HepG2 (cell line): ENCODE results near the gene MOK. TPM values are rescaled to one million over a fixed set of nuclear protein-coding genes. Genes with fewer than 3 reads are reported as not detected.

Experiments used
- ARID2 ChIP-seq: sonication (generic); formaldehyde crosslinking; IDR thresholded peaks from 2 replicates; pipeline ENCODE4 v1.8.1; 2022; ENCODE audit warnings: mild to moderate bottlenecking, missing genetic modification reagents, borderline replicate concordance
- BRD4 ChIP-seq: sonication (generic); formaldehyde crosslinking; IDR thresholded peaks from 2 replicates; pipeline ENCODE4 v1.4.0; 2020; ENCODE audit warnings: missing genetic modification reagents
- CREB1 ChIP-seq, 2 experiments: fragments of 450-650 bp in 1 of 2; IDR thresholded peaks; 2 replicates each; pipeline ENCODE4 v1.6.1; 2016 to 2017; ENCODE audit warnings: control low read depth in 1 of 2, mild to moderate bottlenecking in 1 of 2, missing compliant biosample characterization in 1 of 2, missing genetic modification characterization in 1 of 2
- HOXD1 ChIP-seq: sonication (generic); formaldehyde crosslinking; IDR thresholded peaks from 2 replicates; pipeline ENCODE4 v1.5.0; 2020; ENCODE audit warnings: missing genetic modification reagents
- PHF8 ChIP-seq: sonication (generic); formaldehyde crosslinking; IDR thresholded peaks from 2 replicates; pipeline ENCODE4 v1.5.0; 2020; ENCODE audit warnings: missing genetic modification reagents
- RELA ChIP-seq: sonication (generic); formaldehyde crosslinking; IDR thresholded peaks from 2 replicates; pipeline ENCODE4 v1.4.0; 2020; ENCODE audit warnings: missing genetic modification reagents
- RFX5 ChIP-seq: IDR thresholded peaks from 2 replicates; pipeline ENCODE4 v1.6.1; 2011; ENCODE audit warnings: low read depth, low read length, improper control_type of control experiment
- TARDBP ChIP-seq: sonication (generic); formaldehyde crosslinking; IDR thresholded peaks from 2 replicates; pipeline ENCODE4 v1.8.0; 2022; ENCODE audit warnings: mild to moderate bottlenecking, missing genetic modification reagents
- TCF7L2 ChIP-seq: IDR thresholded peaks from 2 replicates; pipeline ENCODE4 v1.6.1; 2011; ENCODE audit warnings: mild to moderate bottlenecking, low read depth, low read length, moderate library complexity
- ZBTB38 ChIP-seq: sonication (generic); formaldehyde crosslinking; IDR thresholded peaks from 2 replicates; pipeline ENCODE4 v1.5.1; 2020; ENCODE audit warnings: mild to moderate bottlenecking, missing genetic modification reagents
- ZNF101 ChIP-seq: sonication (generic); formaldehyde crosslinking; IDR thresholded peaks from 2 replicates; pipeline ENCODE4 v1.4.0; 2020; ENCODE audit warnings: mild to moderate bottlenecking, low read depth, missing genetic modification reagents, borderline replicate concordance
- polyA plus RNA-seq, 8 experiments: library from polyadenylated mRNA; depleted of rRNA in 3 of 8; stranded (reverse) in 7 of 8; unstranded in 1 of 8; fragments of >200 nt; fragmentation: Illumina TruSeq in 4 of 8; extraction: Trizol in 4 of 8; gene quantifications; 2 replicates each; pipeline versions ENCODE4 v1.2.1 to v1.2.3, GENCODE V29; 2011 to 2016; ENCODE audit warnings: low read depth in 4 of 8, missing spikeins in 1 of 8, mixed read lengths in 1 of 8; ENCODE audit not compliant: insufficient read depth in 1 of 8
- total RNA-seq, 5 experiments: library from RNA; depleted of rRNA; stranded (reverse); fragments of >200 nt; fragmentation: Illumina TruSeq; extraction: Trizol; gene quantifications; 2 replicates each; pipeline ENCODE4 v1.2.3, GENCODE V29; 2016; ENCODE audit warnings: low read depth in 1 of 5
- TF ChIP-seq, protein P1 (sequence below): sonication (generic); formaldehyde crosslinking; IDR thresholded peaks from 2 replicates; pipeline ENCODE4 v1.9.0; 2021; ENCODE audit warnings: missing genetic modification reagents, borderline replicate concordance
- TF ChIP-seq, protein P2 (sequence below): sonication (generic); formaldehyde crosslinking; IDR thresholded peaks from 2 replicates; pipeline ENCODE4 v1.9.0; 2021; ENCODE audit warnings: mild to moderate bottlenecking, missing genetic modification reagents
- TF ChIP-seq, protein P3 (sequence below): fragments of 450-650 bp; IDR thresholded peaks from 2 replicates; pipeline ENCODE4 v1.6.1; 2017; ENCODE audit warnings: mild to moderate bottlenecking
- TF ChIP-seq, protein P4 (sequence below): sonication (generic); formaldehyde crosslinking; IDR thresholded peaks from 2 replicates; pipeline ENCODE4 v1.8.1; 2023; ENCODE audit warnings: missing genetic modification reagents, inconsistent platforms, borderline replicate concordance

MOK gene
- total and polyA plus RNA-seq, 2 of the 13 experiments (the other 11 are each of a cell fraction or from before 2014, with no cell fraction given), result 15.3 to 16.9 TPM

DNA sequence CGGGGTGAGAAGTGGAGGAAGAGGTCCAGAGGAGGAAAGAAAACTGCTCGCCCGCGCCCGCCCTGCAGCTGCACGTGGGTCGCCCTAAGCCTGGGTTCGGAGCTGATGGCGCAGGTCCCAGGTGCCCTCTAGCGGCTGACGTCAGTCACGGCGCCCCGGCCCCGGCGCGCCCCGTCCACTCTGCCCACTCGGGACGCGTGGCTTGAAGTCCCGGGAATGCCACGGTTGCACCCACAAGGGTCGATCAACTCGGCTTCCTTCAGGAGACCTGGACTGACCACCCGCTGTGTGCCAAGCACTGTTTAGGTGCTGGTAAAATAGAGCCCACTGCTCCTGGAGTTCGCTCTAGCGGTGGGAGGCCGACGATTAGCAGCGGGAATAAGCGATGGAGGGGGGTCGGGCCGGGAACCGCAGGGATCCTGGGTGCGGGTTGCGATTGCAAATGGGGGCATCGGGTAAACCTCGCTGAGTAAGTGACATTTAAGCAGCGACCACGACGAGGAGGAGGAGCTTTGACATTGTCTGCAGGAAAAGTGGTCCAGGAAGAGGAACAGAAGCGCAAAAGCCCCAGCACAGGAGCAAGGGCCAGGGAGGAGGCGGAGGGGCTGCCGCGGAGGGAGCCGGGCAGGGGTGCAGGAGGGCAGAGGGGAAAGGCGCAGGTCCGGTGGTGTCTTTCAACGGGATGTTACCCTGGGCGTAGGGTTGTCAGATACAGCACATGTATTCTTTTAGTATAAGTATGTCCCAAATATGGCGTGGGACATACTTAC lies 9.5 kb upstream of the MOK start (continued):
- TF ChIP-seq BRD4 (CRISPR knock-in tag) (peak; percentile 81), PHF8 (CRISPR knock-in tag) (peak; percentile 47), TCF7L2 (no peak), ZBTB38 (no peak; the same call in 1 of the 2 replicates), RELA (CRISPR knock-in tag) (no peak), RFX5 (no peak), ARID2 (no peak), CREB1 (IDR thresholded peaks at IDR 0.05) (no peak), CREB1 (CRISPR knock-in tag; IDR thresholded peaks at IDR 0.05) (no peak; the same call in 1 of the 2 replicates), ZNF101 (no peak), HOXD1 (CRISPR knock-in tag) (peak; percentile 39; the same call in 1 of the 2 replicates), TARDBP (no peak)
- TF ChIP-seq, protein P1, sequence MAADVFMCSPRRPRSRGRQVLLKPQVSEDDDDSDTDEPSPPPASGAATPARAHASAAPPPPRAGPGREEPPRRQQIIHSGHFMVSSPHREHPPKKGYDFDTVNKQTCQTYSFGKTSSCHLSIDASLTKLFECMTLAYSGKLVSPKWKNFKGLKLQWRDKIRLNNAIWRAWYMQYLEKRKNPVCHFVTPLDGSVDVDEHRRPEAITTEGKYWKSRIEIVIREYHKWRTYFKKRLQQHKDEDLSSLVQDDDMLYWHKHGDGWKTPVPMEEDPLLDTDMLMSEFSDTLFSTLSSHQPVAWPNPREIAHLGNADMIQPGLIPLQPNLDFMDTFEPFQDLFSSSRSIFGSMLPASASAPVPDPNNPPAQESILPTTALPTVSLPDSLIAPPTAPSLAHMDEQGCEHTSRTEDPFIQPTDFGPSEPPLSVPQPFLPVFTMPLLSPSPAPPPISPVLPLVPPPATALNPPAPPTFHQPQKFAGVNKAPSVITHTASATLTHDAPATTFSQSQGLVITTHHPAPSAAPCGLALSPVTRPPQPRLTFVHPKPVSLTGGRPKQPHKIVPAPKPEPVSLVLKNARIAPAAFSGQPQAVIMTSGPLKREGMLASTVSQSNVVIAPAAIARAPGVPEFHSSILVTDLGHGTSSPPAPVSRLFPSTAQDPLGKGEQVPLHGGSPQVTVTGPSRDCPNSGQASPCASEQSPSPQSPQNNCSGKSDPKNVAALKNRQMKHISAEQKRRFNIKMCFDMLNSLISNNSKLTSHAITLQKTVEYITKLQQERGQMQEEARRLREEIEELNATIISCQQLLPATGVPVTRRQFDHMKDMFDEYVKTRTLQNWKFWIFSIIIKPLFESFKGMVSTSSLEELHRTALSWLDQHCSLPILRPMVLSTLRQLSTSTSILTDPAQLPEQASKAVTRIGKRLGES (CRISPR knock-in tag), result no peak; the same call in 1 of the 2 replicates
- TF ChIP-seq, protein P2, sequence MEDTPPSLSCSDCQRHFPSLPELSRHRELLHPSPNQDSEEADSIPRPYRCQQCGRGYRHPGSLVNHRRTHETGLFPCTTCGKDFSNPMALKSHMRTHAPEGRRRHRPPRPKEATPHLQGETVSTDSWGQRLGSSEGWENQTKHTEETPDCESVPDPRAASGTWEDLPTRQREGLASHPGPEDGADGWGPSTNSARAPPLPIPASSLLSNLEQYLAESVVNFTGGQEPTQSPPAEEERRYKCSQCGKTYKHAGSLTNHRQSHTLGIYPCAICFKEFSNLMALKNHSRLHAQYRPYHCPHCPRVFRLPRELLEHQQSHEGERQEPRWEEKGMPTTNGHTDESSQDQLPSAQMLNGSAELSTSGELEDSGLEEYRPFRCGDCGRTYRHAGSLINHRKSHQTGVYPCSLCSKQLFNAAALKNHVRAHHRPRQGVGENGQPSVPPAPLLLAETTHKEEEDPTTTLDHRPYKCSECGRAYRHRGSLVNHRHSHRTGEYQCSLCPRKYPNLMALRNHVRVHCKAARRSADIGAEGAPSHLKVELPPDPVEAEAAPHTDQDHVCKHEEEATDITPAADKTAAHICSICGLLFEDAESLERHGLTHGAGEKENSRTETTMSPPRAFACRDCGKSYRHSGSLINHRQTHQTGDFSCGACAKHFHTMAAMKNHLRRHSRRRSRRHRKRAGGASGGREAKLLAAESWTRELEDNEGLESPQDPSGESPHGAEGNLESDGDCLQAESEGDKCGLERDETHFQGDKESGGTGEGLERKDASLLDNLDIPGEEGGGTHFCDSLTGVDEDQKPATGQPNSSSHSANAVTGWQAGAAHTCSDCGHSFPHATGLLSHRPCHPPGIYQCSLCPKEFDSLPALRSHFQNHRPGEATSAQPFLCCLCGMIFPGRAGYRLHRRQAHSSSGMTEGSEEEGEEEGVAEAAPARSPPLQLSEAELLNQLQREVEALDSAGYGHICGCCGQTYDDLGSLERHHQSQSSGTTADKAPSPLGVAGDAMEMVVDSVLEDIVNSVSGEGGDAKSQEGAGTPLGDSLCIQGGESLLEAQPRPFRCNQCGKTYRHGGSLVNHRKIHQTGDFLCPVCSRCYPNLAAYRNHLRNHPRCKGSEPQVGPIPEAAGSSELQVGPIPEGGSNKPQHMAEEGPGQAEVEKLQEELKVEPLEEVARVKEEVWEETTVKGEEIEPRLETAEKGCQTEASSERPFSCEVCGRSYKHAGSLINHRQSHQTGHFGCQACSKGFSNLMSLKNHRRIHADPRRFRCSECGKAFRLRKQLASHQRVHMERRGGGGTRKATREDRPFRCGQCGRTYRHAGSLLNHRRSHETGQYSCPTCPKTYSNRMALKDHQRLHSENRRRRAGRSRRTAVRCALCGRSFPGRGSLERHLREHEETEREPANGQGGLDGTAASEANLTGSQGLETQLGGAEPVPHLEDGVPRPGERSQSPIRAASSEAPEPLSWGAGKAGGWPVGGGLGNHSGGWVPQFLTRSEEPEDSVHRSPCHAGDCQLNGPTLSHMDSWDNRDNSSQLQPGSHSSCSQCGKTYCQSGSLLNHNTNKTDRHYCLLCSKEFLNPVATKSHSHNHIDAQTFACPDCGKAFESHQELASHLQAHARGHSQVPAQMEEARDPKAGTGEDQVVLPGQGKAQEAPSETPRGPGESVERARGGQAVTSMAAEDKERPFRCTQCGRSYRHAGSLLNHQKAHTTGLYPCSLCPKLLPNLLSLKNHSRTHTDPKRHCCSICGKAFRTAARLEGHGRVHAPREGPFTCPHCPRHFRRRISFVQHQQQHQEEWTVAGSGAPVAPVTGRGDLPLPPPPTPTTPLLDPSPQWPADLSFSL (CRISPR knock-in tag), result no peak
- TF ChIP-seq, protein P3, sequence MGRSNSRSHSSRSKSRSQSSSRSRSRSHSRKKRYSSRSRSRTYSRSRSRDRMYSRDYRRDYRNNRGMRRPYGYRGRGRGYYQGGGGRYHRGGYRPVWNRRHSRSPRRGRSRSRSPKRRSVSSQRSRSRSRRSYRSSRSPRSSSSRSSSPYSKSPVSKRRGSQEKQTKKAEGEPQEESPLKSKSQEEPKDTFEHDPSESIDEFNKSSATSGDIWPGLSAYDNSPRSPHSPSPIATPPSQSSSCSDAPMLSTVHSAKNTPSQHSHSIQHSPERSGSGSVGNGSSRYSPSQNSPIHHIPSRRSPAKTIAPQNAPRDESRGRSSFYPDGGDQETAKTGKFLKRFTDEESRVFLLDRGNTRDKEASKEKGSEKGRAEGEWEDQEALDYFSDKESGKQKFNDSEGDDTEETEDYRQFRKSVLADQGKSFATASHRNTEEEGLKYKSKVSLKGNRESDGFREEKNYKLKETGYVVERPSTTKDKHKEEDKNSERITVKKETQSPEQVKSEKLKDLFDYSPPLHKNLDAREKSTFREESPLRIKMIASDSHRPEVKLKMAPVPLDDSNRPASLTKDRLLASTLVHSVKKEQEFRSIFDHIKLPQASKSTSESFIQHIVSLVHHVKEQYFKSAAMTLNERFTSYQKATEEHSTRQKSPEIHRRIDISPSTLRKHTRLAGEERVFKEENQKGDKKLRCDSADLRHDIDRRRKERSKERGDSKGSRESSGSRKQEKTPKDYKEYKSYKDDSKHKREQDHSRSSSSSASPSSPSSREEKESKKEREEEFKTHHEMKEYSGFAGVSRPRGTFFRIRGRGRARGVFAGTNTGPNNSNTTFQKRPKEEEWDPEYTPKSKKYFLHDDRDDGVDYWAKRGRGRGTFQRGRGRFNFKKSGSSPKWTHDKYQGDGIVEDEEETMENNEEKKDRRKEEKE, result no peak
- TF ChIP-seq, protein P4, sequence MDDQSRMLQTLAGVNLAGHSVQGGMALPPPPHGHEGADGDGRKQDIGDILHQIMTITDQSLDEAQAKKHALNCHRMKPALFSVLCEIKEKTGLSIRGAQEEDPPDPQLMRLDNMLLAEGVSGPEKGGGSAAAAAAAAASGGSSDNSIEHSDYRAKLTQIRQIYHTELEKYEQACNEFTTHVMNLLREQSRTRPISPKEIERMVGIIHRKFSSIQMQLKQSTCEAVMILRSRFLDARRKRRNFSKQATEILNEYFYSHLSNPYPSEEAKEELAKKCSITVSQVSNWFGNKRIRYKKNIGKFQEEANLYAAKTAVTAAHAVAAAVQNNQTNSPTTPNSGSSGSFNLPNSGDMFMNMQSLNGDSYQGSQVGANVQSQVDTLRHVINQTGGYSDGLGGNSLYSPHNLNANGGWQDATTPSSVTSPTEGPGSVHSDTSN (CRISPR knock-in tag), result no peak
